K562 (cell line): ENCODE measurements around the gene ZNF488. TPM values are rescaled to one million over a fixed set of nuclear protein-coding genes. Genes with fewer than 3 reads are reported as not detected.

Experiments
- KLF13 ChIP-seq: fragments of 450-650 bp; IDR thresholded peaks from 2 replicates; pipeline ENCODE4 v1.6.1; 2016; ENCODE audit warnings: missing genetic modification characterization, low read depth, mild to moderate bottlenecking, missing compliant biosample characterization, moderate library complexity, borderline replicate concordance
- PHF8 ChIP-seq: fragments of 200-600 bp; sonication (generic); IDR thresholded peaks from 2 replicates; pipeline ENCODE4 v1.6.1; 2012; ENCODE audit warnings: mixed run types, mild to moderate bottlenecking, inconsistent platforms, low read length, moderate library complexity, borderline replicate concordance
- POLR3A ChIP-seq: IDR thresholded peaks from 2 replicates; pipeline ENCODE4 v1.6.1; 2011; ENCODE audit warnings: borderline replicate concordance, mild to moderate bottlenecking, moderate library complexity; ENCODE audit not compliant: insufficient read length, insufficient read depth; ENCODE audit errors: extremely low read depth
- polyA plus RNA-seq, 8 experiments: library from polyadenylated mRNA; depleted of rRNA in 4 of 8; stranded (reverse) in 5 of 8; unstranded in 3 of 8; fragments of >200 nt; fragmentation: Nextera tagmentation in 2 of 8; fragmentation: Illumina TruSeq in 1 of 8; extraction: Ambion mirVana in 2 of 8; extraction: Trizol in 1 of 8; gene quantifications; 2 replicates each; pipeline versions ENCODE4 v1.2.1 to v1.2.3, GENCODE V29; 2011 to 2014; ENCODE audit warnings: inconsistent platforms in 1 of 8, missing spikeins in 1 of 8
- total RNA-seq, 7 experiments: library from RNA; depleted of rRNA in 6 of 7; stranded (reverse); fragments of >200 nt in 6 of 7; fragmentation: Illumina TruSeq in 2 of 7; extraction: Trizol in 2 of 7; gene quantifications; 2 replicates each; pipeline versions ENCODE4 v1.2.1 to v1.2.3, GENCODE V29; 2011 to 2021; ENCODE audit warnings: low replicate concordance in 1 of 7
- TF ChIP-seq, protein P1 (sequence below): sonication (generic); formaldehyde crosslinking; IDR thresholded peaks from 2 replicates; pipeline ENCODE4 v1.8.1; 2023; ENCODE audit warnings: missing genetic modification reagents, mild to moderate bottlenecking, borderline replicate concordance
- TF ChIP-seq, protein P2 (sequence below): fragments of 450-650 bp; IDR thresholded peaks from 2 replicates; pipeline ENCODE4 v1.6.1; 2017; ENCODE audit warnings: antibody characterized with exemption
- TF ChIP-seq, protein P3 (sequence below): fragments of 450-650 bp; IDR thresholded peaks from 2 replicates; pipeline ENCODE4 v1.6.1; 2017; ENCODE audit warnings: antibody characterized with exemption, mild to moderate bottlenecking

Gene ZNF488
- total and polyA plus RNA-seq, 9 of the 15 experiments (the other 6 are each of a cell fraction or from before 2014, with no cell fraction given) = 0.03 to 0.09 (median 0.05) TPM; not detected in 3

DNA sequence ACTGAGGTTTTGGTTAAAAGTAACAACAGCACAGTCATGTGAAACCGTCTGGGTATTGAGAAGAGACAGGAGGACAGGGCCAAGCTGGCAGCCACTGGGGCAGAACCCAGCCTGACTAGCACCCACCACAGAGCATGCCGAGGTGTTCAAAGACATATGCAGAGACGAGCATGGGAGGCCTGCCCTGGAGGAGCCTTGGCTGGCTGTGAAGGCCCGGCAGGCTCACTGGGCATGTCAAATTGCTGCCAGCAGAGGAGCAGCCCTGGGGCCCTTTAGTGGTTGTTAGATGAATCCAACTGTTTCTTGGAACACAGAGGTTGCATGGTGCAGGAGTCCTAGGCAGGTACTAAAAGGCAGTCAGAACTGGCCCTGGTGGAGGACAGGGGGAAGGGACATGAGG lies 66.8 kb downstream of the ZNF488 start (continued):
- TF ChIP-seq, protein P1, sequence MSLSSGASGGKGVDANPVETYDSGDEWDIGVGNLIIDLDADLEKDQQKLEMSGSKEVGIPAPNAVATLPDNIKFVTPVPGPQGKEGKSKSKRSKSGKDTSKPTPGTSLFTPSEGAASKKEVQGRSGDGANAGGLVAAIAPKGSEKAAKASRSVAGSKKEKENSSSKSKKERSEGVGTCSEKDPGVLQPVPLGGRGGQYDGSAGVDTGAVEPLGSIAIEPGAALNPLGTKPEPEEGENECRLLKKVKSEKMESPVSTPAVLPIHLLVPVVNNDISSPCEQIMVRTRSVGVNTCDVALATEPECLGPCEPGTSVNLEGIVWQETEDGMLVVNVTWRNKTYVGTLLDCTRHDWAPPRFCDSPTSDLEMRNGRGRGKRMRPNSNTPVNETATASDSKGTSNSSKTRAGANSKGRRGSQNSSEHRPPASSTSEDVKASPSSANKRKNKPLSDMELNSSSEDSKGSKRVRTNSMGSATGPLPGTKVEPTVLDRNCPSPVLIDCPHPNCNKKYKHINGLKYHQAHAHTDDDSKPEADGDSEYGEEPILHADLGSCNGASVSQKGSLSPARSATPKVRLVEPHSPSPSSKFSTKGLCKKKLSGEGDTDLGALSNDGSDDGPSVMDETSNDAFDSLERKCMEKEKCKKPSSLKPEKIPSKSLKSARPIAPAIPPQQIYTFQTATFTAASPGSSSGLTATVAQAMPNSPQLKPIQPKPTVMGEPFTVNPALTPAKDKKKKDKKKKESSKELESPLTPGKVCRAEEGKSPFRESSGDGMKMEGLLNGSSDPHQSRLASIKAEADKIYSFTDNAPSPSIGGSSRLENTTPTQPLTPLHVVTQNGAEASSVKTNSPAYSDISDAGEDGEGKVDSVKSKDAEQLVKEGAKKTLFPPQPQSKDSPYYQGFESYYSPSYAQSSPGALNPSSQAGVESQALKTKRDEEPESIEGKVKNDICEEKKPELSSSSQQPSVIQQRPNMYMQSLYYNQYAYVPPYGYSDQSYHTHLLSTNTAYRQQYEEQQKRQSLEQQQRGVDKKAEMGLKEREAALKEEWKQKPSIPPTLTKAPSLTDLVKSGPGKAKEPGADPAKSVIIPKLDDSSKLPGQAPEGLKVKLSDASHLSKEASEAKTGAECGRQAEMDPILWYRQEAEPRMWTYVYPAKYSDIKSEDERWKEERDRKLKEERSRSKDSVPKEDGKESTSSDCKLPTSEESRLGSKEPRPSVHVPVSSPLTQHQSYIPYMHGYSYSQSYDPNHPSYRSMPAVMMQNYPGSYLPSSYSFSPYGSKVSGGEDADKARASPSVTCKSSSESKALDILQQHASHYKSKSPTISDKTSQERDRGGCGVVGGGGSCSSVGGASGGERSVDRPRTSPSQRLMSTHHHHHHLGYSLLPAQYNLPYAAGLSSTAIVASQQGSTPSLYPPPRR (CRISPR knock-in tag) = no peak
- no peak for TF ChIP-seq POLR3A
- TF ChIP-seq, protein P2, sequence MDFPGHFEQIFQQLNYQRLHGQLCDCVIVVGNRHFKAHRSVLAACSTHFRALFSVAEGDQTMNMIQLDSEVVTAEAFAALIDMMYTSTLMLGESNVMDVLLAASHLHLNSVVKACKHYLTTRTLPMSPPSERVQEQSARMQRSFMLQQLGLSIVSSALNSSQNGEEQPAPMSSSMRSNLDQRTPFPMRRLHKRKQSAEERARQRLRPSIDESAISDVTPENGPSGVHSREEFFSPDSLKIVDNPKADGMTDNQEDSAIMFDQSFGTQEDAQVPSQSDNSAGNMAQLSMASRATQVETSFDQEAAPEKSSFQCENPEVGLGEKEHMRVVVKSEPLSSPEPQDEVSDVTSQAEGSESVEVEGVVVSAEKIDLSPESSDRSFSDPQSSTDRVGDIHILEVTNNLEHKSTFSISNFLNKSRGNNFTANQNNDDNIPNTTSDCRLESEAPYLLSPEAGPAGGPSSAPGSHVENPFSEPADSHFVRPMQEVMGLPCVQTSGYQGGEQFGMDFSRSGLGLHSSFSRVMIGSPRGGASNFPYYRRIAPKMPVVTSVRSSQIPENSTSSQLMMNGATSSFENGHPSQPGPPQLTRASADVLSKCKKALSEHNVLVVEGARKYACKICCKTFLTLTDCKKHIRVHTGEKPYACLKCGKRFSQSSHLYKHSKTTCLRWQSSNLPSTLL = no peak
- TF ChIP-seq PHF8 = no peak
- TF ChIP-seq, protein P3, sequence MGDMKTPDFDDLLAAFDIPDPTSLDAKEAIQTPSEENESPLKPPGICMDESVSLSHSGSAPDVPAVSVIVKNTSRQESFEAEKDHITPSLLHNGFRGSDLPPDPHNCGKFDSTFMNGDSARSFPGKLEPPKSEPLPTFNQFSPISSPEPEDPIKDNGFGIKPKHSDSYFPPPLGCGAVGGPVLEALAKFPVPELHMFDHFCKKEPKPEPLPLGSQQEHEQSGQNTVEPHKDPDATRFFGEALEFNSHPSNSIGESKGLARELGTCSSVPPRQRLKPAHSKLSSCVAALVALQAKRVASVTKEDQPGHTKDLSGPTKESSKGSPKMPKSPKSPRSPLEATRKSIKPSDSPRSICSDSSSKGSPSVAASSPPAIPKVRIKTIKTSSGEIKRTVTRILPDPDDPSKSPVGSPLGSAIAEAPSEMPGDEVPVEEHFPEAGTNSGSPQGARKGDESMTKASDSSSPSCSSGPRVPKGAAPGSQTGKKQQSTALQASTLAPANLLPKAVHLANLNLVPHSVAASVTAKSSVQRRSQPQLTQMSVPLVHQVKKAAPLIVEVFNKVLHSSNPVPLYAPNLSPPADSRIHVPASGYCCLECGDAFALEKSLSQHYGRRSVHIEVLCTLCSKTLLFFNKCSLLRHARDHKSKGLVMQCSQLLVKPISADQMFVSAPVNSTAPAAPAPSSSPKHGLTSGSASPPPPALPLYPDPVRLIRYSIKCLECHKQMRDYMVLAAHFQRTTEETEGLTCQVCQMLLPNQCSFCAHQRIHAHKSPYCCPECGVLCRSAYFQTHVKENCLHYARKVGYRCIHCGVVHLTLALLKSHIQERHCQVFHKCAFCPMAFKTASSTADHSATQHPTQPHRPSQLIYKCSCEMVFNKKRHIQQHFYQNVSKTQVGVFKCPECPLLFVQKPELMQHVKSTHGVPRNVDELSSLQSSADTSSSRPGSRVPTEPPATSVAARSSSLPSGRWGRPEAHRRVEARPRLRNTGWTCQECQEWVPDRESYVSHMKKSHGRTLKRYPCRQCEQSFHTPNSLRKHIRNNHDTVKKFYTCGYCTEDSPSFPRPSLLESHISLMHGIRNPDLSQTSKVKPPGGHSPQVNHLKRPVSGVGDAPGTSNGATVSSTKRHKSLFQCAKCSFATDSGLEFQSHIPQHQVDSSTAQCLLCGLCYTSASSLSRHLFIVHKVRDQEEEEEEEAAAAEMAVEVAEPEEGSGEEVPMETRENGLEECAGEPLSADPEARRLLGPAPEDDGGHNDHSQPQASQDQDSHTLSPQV = no peak
- TF ChIP-seq KLF13 = no peak
